Measurements from ENCODE around the gene SMYD3.
A peak's percentile ranks its signal among the peaks of the same experiment; 100 is the strongest.

Gene SMYD3

DNA sequence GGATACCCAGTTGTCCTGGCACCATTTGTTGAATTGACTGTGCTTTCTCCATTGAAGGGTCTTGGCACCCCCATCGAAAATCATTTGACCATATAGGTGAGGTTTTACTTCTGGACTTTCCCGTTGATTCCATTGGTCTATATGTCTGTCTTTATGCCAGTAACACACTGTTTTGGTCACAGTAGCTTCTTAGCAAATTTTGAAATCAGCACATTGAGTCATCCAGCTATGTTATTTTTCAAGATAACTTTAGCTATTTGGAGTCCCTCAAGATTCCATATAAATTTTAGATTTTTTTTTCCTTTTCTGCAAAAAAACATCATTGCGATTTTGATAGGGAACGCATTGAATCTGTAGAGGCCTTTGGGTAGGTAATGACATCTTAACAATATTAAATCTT lies 235.6 kb downstream of the SMYD3 start:
- DNase-seq (ENCODE audit: low spot score), result no peak

DNA sequence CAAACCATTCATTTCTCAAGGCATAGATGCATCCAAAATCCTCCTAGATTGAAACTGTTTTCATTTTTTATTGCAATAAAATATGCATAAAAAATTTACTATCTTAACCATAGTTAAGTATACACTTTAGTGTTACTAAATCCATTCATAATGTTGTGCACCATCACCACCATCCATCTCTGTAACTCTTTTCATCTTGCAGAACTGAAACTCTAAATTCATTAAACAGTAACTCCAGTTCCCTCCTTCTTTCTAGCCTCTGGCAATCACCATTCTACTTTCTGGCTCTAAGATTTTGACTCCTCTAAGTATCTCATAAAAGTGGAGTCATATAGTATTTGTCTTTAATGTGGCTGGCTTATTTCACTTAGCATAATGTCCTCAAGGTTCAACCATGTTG lies 236.8 kb downstream of the SMYD3 start:
- no peak for DNase-seq (ENCODE audit: low spot score)

DNA sequence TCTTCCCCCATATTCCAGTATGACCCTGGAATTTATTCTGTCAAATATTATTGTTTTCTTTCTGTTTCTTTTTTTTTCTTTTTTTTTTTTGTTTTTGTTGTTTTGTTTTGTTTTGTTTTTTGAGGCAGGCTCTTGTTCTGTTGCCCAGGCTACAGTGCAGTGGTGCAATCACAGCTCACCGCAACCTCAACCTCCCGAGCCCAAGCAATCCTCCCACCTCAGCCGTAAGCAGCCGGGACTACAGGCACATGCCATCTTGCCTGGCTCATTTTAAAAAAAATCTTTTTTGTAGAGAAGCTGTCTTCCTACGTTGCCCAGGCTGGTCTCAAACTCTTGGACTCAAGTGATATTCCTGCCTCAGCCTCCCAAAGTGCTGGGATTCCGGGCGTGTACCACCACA lies 237.6 kb downstream of the SMYD3 start:
- no peak for DNase-seq (ENCODE audit: low spot score)

- no peak for DNase-seq (ENCODE audit: low spot score)
These were observed 239.2 kb downstream of the SMYD3 start for GRCh38 chr1:246267896-246268295.

DNA sequence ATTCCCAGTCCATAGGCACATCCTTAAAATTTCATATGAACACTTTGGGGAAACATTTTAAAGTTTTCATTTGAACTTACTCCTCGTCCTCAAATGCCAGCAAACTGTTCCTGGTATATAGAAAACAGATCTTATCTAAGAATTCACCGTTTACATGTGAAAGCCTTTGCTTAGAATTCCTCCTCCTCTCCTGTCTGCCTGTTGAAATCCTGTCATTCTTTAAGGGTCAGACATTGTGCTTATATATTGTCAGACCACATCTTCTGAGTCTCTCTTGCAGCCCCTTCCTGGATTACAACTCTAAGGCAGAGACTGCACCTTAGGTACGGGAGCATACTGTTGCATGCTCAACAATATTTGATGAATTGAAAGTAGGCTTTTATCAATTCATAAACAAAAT lies 239.7 kb downstream of the SMYD3 start:
- DNase-seq (ENCODE audit: low spot score), result no peak

DNA sequence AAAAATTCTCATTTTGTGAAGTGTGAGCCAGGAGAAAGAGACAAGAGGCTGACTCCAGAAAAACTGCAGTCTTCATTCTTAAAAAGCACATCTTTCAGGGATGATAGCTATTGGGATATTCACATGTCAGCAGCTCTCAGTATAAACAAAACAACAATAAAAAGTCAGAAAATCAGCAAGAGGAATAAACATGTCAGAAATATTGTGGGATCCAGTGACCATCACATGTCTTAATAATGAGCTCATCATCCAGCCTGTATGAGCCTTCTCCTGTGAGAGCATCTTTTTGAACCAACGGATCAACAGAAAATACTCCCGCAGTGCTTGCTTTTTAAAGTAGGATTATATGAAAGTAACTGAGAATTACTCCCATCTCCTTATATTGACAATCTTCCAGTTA lies 241.6 kb downstream of the SMYD3 start:
- DNase-seq (ENCODE audit: low spot score), result no peak

DNA sequence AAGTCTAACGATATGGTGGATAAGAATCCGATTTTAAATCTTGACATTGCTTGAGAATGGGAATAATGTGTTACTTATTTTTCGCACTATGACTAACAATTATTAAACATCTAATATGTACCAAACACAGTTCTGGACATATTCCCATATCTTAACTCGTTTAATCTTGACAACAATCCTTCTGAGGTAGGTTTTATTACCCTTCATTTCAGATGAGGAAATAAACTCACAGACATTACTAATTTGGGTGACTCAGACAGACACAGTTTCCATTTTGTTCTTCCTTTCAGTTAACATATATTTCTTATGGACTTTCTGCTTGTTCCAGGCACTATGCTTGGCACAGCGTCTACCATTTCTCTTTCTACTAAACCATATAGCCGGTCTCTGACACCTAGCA lies 244.8 kb downstream of the SMYD3 start:
- DNase-seq (ENCODE audit: low spot score), result no peak

DNA sequence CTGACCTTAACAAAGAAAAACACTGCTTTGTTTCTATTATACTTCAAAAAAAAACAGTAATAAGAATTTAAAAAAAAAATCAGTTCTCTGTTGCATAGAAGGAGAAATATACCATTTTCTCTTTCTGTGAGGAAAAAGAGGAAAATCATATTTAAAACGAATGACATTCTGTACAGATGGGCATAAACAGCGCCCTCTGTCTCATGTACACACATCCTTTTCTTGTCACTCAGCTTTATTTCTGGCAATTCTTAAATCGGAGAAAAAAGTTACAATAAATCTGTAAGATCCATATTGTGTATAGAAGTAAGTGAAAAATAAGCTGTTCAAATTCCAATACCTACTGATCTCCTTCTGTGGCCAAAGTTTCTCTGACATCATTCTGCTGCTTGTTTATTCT lies 245.4 kb downstream of the SMYD3 start:
- no peak for DNase-seq (ENCODE audit: low spot score)

- no peak for DNase-seq (ENCODE audit: low spot score)
These were observed 248.8 kb downstream of the SMYD3 start for GRCh38 chr1:246258250-246258649.

DNA sequence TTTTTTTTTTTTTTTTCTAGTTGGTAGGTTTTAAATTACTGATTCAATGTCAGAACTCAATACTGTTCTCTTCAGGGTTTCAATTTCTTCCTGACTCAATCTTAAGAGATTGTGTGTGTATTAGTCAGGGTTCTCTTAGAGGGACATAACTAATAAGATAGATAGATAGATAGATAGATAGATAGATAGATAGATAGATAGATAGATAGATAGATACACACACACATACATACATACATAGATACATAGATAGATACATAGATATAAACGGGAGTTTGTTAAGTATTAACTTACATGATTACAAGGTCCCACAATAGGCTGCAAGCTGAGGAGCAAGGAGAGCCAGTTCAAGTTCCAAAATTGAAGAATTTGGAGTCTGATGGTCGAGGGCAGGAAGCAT lies 251.3 kb downstream of the SMYD3 start:
- no peak for DNase-seq (ENCODE audit: low spot score)

DNA sequence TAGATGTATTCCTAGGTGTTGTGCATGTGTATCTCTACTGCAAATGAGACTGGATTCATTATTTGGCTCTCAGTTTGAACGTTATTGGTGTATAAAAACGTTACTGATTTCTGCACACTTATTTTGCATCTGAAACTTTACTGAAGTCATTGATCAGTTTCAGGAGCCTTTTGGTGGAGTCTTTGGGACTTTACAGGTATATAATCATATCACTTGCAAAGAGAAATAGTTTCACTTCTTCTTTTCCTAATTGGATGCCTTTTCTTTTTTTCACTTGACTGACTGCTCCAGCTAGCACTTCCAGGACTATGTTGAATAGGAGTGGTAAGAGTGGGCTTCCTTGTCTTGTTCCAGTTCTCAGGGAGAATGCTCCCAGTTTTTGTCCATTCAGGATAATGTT lies 252.2 kb downstream of the SMYD3 start:
- no peak for DNase-seq (ENCODE audit: low spot score)

DNA sequence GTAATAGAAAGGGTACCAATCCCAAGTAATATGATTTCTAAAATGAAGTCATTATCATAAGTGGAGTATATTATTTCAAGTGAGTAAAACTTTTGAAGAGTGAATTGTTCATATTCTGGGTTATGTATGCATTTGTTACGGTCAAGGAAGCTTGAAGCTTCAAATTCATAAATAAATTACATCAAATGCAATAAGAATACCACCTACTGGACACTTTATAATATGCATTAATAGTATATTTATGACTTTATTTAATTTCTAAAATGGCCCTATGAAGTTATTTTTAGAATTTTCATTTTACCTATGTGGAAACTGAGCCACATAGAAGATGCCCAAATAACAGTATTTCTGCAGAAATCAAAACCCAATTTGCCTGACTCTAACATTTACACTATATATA lies 260.6 kb downstream of the SMYD3 start:
- peak; percentile 11 for DNase-seq (ENCODE audit: low spot score)

DNA sequence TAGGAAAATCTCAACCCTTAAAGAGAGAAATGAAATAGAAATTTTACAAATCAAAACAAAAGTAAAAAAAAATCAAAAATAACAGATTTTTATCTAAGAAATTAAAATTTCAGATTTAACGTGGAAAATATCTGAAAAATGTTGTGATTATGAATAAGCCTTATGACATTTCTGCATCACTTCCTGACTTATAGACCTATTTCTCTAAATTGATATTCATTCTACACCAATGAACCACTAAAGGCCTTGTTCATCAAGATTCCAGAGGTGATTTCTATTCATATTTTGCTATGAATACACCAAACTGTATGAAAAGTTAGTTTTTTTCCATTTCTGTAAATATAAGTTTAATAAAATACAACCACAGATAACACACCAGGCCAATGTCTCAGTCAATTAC lies 261.5 kb downstream of the SMYD3 start:
- DNase-seq (ENCODE audit: low spot score), result no peak

DNA sequence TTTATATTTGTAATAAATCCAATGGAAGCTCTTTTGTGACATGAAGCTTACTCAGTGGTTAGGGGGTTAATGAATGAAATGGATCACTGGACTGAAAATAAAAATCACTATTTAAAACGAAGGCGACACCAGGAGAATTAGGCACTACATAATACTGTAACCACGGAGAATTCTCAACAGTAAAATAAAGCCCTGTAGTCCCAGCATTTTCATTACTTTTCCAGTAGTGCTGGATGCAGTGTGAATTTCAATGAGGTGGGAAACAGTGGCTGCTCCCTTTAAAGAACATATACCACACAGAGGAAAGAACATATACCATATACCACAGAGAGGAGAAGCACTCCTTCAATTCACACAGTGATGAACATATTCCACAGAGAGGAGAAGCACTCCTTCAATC lies 275.0 kb downstream of the SMYD3 start:
- DNase-seq (ENCODE audit: low spot score), result no peak

DNA sequence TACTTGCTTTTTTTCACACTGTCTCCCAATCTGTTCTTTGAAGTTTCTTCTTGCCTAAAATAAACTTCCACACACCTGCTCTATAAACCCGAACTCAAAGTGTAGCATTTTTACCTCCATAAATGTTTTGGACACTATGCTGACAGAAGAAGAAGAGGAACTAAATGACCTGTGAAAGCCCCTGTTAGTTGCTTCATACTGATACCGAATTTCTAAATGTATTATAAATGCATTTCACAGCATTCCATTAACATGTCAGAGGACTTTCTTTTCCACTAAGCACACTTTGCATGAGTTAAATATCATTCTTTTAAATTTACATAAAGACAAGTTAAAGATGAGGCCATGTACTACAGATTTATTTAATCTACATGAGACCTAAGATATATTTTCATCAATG lies 281.0 kb downstream of the SMYD3 start:
- DNase-seq (ENCODE audit: low spot score), result no peak

GRCh38 chr1:246221485-246222255 lies 285.4 kb downstream of the SMYD3 start:
- no peak for DNase-seq (ENCODE audit: low spot score)

DNA sequence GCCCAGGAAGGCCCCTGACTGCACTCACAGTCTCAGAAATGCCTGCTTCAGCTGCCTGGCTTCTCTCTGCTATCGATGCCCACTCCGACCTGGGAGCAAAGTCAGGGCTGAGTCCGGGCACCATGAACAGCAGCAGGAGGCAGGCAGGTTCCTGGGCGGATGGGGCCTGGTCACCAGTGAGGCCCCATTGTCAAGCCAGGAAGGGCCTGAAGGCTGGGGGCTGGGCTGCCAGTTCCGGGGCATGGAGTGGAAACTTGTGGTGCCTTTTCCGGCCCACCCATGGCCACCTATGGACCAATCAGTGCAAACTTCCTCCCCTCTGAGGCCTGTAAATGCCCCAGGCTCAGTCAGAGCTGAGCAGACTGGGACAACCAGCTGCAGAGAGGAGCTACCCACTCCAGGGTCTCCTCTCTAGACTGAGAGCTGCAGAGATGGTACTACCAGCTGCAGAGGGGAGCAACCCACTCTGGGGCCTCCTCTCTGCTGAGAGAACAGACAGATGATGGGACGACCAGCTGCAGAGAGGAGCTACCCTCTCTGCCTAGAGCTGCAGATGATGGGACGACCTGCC lies 286.5 kb downstream of the SMYD3 start:
- DNase-seq (ENCODE audit: low spot score), result no peak

DNA sequence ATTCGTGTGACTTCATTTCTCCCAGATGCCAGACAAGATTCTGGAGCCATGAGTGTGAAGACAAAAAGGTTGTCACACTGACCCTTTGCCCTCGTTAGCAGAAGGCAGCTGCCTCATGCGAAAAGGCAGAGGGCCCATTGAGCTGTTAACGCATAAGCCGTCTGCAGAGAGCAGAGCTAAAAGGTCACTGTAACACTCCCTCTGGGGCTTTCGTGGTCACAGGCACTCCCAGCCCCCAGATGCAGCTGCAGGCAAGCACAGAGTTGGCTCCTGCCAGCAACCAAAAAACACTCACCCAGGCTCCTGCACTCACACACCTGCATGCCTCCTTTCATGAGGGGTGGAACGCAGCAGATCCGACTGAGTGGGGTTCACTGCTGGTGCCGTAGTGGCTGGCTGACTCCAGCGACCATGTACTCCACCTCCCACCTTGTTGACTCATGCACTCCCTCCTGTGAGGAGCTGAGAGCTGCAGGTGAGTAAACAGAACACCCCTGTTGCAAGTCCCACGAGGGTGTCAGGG lies 287.5 kb downstream of the SMYD3 start:
- no peak for DNase-seq (ENCODE audit: low spot score)

- no peak for DNase-seq (ENCODE audit: low spot score)
These were observed 288.4 kb downstream of the SMYD3 start for GRCh38 chr1:246218686-246219085.

DNA sequence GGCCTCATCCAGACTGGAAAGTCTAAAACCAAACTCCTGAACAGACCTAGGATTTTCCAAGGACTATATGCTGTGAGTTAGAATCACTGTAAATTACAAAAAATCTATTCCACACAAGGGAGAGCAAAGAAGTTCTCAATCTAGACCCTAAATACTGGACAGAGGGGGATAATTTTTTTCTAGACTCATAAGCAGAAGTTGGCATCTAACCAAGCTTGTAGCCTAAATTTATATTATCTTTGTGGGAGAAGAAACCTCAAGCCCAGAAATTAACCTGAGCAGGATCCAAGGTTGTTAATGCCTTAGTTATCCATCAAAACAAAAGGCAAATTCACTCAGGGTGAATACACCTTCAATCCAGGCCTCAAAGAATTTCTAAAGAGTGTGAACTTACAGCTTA lies 290.2 kb downstream of the SMYD3 start:
- no peak for DNase-seq (ENCODE audit: low spot score)

- DNase-seq (ENCODE audit: low spot score), result no peak
These were observed 291.6 kb downstream of the SMYD3 start for GRCh38 chr1:246215510-246215903.

- peak; percentile 7 for DNase-seq (ENCODE audit: low spot score)
These were observed 292.2 kb downstream of the SMYD3 start for GRCh38 chr1:246214708-246215509.

GRCh38 chr1:246213947-246214346 lies 293.1 kb downstream of the SMYD3 start:
- no peak for DNase-seq (ENCODE audit: low spot score)
